Glutamatergic neuron (in vitro differentiated cells): ENCODE data around the gene ARAF. TPM values are rescaled to one million over a fixed set of nuclear protein-coding genes. Genes with fewer than 3 reads are reported as not detected.

Experiments
- DNase-seq: peaks from one replicate; pipeline ENCODE4 v3.0.0; 2022
- H3K27ac Mint-ChIP-seq: one replicate; pipeline ENCODE4 v1.8.0; 2020; ENCODE audit warnings: mild to moderate bottlenecking, mixed read lengths, inconsistent platforms; ENCODE audit not compliant: unreplicated experiment
- H3K27me3 Mint-ChIP-seq: one replicate; pipeline ENCODE4 v1.8.0; 2020; ENCODE audit warnings: mild to moderate bottlenecking, moderate library complexity, mixed read lengths, inconsistent platforms; ENCODE audit not compliant: unreplicated experiment
- H3K36me3 Mint-ChIP-seq: one replicate; pipeline ENCODE4 v1.8.0; 2020; ENCODE audit warnings: mild to moderate bottlenecking, mixed read lengths, inconsistent platforms; ENCODE audit not compliant: unreplicated experiment
- H3K4me1 Mint-ChIP-seq: one replicate; pipeline ENCODE4 v1.8.0; 2020; ENCODE audit warnings: mild to moderate bottlenecking, low read depth, mixed read lengths, inconsistent platforms; ENCODE audit not compliant: unreplicated experiment
- H3K4me3 Mint-ChIP-seq: one replicate; pipeline ENCODE4 v1.8.0; 2020; ENCODE audit warnings: mild to moderate bottlenecking, mixed read lengths, inconsistent platforms; ENCODE audit not compliant: unreplicated experiment
- H3K9me3 Mint-ChIP-seq: one replicate; pipeline ENCODE4 v1.8.0; 2020; ENCODE audit warnings: mild to moderate bottlenecking, moderate library complexity, mixed read lengths, inconsistent platforms; ENCODE audit not compliant: unreplicated experiment
- CTCF ChIP-seq: fragments of 200-600 bp; sonication (generic); IDR thresholded peaks from one replicate; pipeline ENCODE4 v1.5.0; 2021; ENCODE audit not compliant: partially characterized antibody, unreplicated experiment
- total RNA-seq: library from RNA; stranded (reverse); fragmentation: NEBNext Ultra II Directional; extraction: Animal tissue kit (Norgen Biotek cat#: 25700); gene quantifications from one replicate; pipeline ENCODE4 v1.2.1, GENCODE V29; 2021; ENCODE audit not compliant: unreplicated experiment

Gene ARAF
- total RNA-seq, 1 donor from 2014 or later = 25.5 TPM

GRCh38 chrX:47571896-47572295 lies 10.9 kb downstream of the ARAF start:
- no peak overlapping the region for H3K27ac Mint-ChIP-seq
- peaks cover 2% of the 10 kb centered on the region for H3K4me1 Mint-ChIP-seq
- H3K27me3 Mint-ChIP-seq = peaks cover 4% of the 10 kb centered on the region
- no peaks in the 10 kb centered on the region for H3K36me3 Mint-ChIP-seq
- no peak overlapping the region for H3K4me3 Mint-ChIP-seq
- peaks cover 4% of the 10 kb centered on the region for H3K9me3 Mint-ChIP-seq
- no peak for DNase-seq
- TF ChIP-seq CTCF = no peak

DNA sequence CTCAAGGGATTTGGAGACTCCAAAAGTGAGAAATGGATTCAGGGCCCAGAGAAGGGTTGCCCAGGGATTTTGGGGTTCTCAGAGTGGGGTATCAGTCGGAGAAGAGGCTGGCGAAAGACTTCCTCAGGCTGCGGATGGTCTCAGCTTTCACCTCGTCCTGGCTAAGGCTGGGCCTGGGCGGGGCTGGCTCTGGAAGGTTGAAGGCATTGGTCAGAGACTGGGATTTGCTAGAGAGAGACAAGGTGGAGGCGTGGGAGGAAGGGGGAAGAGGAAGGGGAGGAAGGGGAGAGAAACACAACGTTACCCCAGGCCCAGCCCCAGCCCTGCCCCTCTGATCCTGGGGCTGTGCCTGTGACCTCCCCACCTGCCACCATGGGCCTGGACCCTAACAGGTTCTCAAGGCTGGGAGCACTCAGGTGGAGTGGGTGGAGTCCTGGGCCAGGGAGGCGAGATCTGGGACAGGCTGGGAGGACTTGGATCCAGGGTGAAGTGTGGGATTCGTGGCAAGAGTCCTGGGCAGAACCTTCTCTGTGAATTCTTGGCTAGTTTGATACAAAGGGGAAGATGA lies 11.9 kb downstream of the ARAF start:
- Mint-ChIP-seq H3K4me1 (peaks cover 2% of the 10 kb centered on the region), H3K9me3 (peaks cover 5% of the 10 kb centered on the region), H3K27ac (no peak overlapping the region), H3K4me3 (no peak overlapping the region), H3K36me3 (no peaks in the 10 kb centered on the region), H3K27me3 (peaks cover 6% of the 10 kb centered on the region)
- TF ChIP-seq CTCF = no peak
- DNase-seq = no peak

- no peak for DNase-seq
- H3K27me3 Mint-ChIP-seq = peaks cover 6% of the 10 kb centered on the region
- no peak for TF ChIP-seq CTCF
- H3K9me3 Mint-ChIP-seq = peaks cover 5% of the 10 kb centered on the region
- no peak overlapping the region for H3K27ac Mint-ChIP-seq
- H3K36me3 Mint-ChIP-seq = no peaks in the 10 kb centered on the region
- H3K4me1 Mint-ChIP-seq = peaks cover 7% of the 10 kb centered on the region
- no peak overlapping the region for H3K4me3 Mint-ChIP-seq
Observed at GRCh38 chrX:47573341-47574075, 12.5 kb downstream of the ARAF start.

DNA sequence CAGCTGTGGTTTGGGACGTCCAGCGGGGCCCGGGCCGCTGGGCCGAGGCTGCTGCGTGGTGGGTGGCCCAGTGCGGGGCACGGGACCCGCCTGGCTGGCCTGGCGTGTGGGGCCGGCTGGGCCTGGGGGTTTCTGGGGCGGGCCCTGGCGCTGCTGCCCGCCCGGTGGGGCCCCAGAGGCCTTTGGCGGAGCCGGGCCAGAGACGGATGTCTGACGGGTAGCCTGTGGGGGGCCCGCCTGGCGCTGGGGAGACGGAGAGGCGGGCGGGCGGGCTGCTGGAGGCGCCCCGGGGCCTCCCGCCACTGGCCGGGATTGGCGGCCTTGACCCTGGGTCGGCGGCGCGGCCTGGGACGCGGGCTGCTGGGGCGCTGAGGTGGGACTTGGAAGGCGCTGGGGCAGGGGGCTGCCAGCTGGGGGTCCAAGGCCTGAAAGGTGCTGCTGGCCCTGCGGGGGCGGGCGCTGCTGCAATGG lies 13.1 kb downstream of the ARAF start:
- H3K4me1 Mint-ChIP-seq = peaks cover 7% of the 10 kb centered on the region
- H3K9me3 Mint-ChIP-seq = peaks cover 5% of the 10 kb centered on the region
- no peak overlapping the region for H3K27ac Mint-ChIP-seq
- no peak for TF ChIP-seq CTCF
- H3K4me3 Mint-ChIP-seq = no peak overlapping the region
- peaks cover 5% of the 10 kb centered on the region for H3K27me3 Mint-ChIP-seq
- no peaks in the 10 kb centered on the region for H3K36me3 Mint-ChIP-seq
- no peak for DNase-seq
